K562 (cell line): ENCODE results near the gene LARP6. TPM values are rescaled to one million over a fixed set of nuclear protein-coding genes. Genes with fewer than 3 reads are reported as not detected.

Source experiments
- ATAC-seq: fragments of 200-7000 bp; cut with Tn5 transposase; 3 replicates; pipeline ENCODE4 v1.9.1; 2020; ENCODE audit warnings: moderate library complexity
- BruUV-seq: library from RNA; stranded (reverse); fragments of 400-500 nt; replicated peaks from 2 replicates; lab custom pipeline; 2021; lab: Mats Ljungman, UMichigan
- CTCF ChIA-PET: fragments of 300-600 bp; formaldehyde crosslinking; extraction: SDS; loops from one replicate; lab custom pipeline; 2021; ENCODE audit warnings: low intra/inter-chr PET ratio; lab: Yijun Ruan, JAX
- POLR2A ChIA-PET: fragments of 300-600, 350-650 bp; sonication (Branson Sonifier 250); formaldehyde crosslinking; extraction: SDS; loops from one replicate; lab custom pipeline; 2021; ENCODE audit warnings: antibody characterized with exemption, inconsistent platforms; lab: Yijun Ruan, JAX
- DNase-seq, 4 experiments: peaks; one replicate each; pipeline versions ENCODE4 v3.0.0 to v3.0.0-alpha.2; 2011 to 2018; ENCODE audit warnings: low spot score in 3 of 4, mixed read lengths in 3 of 4; ENCODE audit errors: extremely low read depth in 1 of 4
- FAIRE-seq: peaks from 2 replicates; lab custom pipeline; 2011; peaks lifted over from hg19 to GRCh38; lab: Jason Lieb, UNC
- H2AFZ ChIP-seq: 2 replicates; pipeline ENCODE4 v1.6.0; 2011; ENCODE audit warnings: low read depth, low read length, control low read depth, inconsistent platforms
- H3K27ac ChIP-seq: fragments of 200-600 bp; 3 replicates; pipeline ENCODE4 v1.8.0; 2011; ENCODE audit warnings: low read depth, mild to moderate bottlenecking, control low read depth, inconsistent platforms, low read length, moderate library complexity, mixed read lengths; ENCODE audit errors: extremely low read depth
- H3K27me3 ChIP-seq, 2 experiments: fragments of 300-600 bp in 1 of 2; 2 replicates in 1 of 2; 3 replicates in 1 of 2; pipeline versions ENCODE4 v1.6.0 to v1.8.0; 2011; ENCODE audit warnings: inconsistent platforms in 2 of 2, low read length in 2 of 2, mild to moderate bottlenecking in 1 of 2, mixed read lengths in 1 of 2, moderate library complexity in 1 of 2; ENCODE audit not compliant: control insufficient read depth in 2 of 2, insufficient read depth in 2 of 2
- H3K36me3 ChIP-seq: fragments of 300-600 bp; 3 replicates; pipeline ENCODE4 v1.8.0; 2011; ENCODE audit warnings: mild to moderate bottlenecking, low read length, inconsistent platforms; ENCODE audit not compliant: control insufficient read depth, insufficient read depth
- H3K4me1 ChIP-seq, 2 experiments: fragments of 200-600 bp in 1 of 2; replicated peaks in 1 of 2; 2 replicates in 1 of 2; 3 replicates in 1 of 2; pipeline versions ENCODE4 v1.5.1 to v1.8.0; 2011; ENCODE audit warnings: inconsistent platforms in 2 of 2, low read length in 2 of 2, mild to moderate bottlenecking in 1 of 2, mixed read lengths in 1 of 2, moderate library complexity in 1 of 2; ENCODE audit not compliant: control insufficient read depth in 2 of 2, insufficient read depth in 2 of 2
- H3K4me2 ChIP-seq: 2 replicates; pipeline ENCODE4 v1.6.1; 2011; ENCODE audit warnings: low read length, control low read depth, inconsistent platforms, mixed read lengths; ENCODE audit not compliant: insufficient read depth
- H3K4me3 ChIP-seq: fragments of 200-600 bp; sonication (generic), shearing (Covaris generic); 2 replicates; pipeline ENCODE4 v1.5.1; 2016; ENCODE audit warnings: control low read depth, inconsistent platforms
- H3K79me2 ChIP-seq: fragments of 200-600 bp; 3 replicates; pipeline ENCODE4 v1.8.0; 2011; ENCODE audit warnings: low read length, inconsistent platforms; ENCODE audit not compliant: control insufficient read depth, insufficient read depth
- H3K9ac ChIP-seq, 2 experiments: 2 replicates each; pipeline versions ENCODE4 v1.6.0 to v1.6.1; 2011; ENCODE audit warnings: low read depth in 2 of 2, low read length in 2 of 2, control low read depth in 1 of 2, inconsistent platforms in 1 of 2, mild to moderate bottlenecking in 1 of 2, mixed read lengths in 1 of 2; ENCODE audit not compliant: insufficient read depth in 1 of 2
- H3K9me1 ChIP-seq: one replicate; pipeline ENCODE4 v1.6.0; 2011; ENCODE audit warnings: inconsistent platforms, mild to moderate bottlenecking, low read length, moderate library complexity; ENCODE audit not compliant: control insufficient read depth, insufficient read depth
- H3K9me3 ChIP-seq: replicated peaks from 2 replicates; pipeline ENCODE4 v1.5.1; 2011; ENCODE audit warnings: low read depth, low read length, inconsistent platforms; ENCODE audit not compliant: control insufficient read depth, insufficient read depth
- H4K20me1 ChIP-seq: replicated peaks from 2 replicates; pipeline ENCODE4 v1.6.1; 2011; ENCODE audit warnings: low read length, inconsistent platforms, mixed read lengths; ENCODE audit not compliant: control insufficient read depth, insufficient read depth
- ERF ChIP-seq: fragments of 450-650 bp; formaldehyde crosslinking; IDR thresholded peaks from 2 replicates; pipeline ENCODE4 v1.4.0; 2020; ENCODE audit warnings: mild to moderate bottlenecking, mixed read lengths
- FOXP4 ChIP-seq: sonication (generic); formaldehyde crosslinking; IDR thresholded peaks from 2 replicates; pipeline ENCODE4 v1.8.0; 2022; ENCODE audit warnings: mild to moderate bottlenecking, missing genetic modification reagents, borderline replicate concordance
- STAG1 ChIP-seq: sonication (generic); formaldehyde crosslinking; IDR thresholded peaks from 2 replicates; pipeline ENCODE4 v1.5.0; 2020; ENCODE audit warnings: missing genetic modification reagents, borderline replicate concordance
- TCF7 ChIP-seq: sonication (generic); IDR thresholded peaks from 2 replicates; pipeline ENCODE4 v1.6.1; 2016; ENCODE audit warnings: antibody characterized with exemption, borderline replicate concordance
- WGBS: fragments of 100-300 bp; shearing (Covaris generic); methylation state at CpG from one replicate; pipeline ENCODE4 v1.1.6; 2016; ENCODE audit warnings: low coverage, mixed read lengths; ENCODE audit not compliant: insufficient coverage; ENCODE audit errors: missing lambda C conversion rate; 5-methylcytosine and 5-hydroxymethylcytosine counted together
- in situ Hi-C: fragments of 300-500 bp; cut with MboI; formaldehyde crosslinking; loops from 4 replicates; pipeline ENCODE4 v1.15.0; 2018; ENCODE audit warnings: inconsistent platforms, mixed read lengths
- intact Hi-C: fragments of 100-400 bp; cut with micrococcal nuclease; formaldehyde crosslinking; loops from 2 replicates; pipeline ENCODE4 v1.14.2; 2022
- polyA plus RNA-seq, 8 experiments: library from polyadenylated mRNA; depleted of rRNA in 4 of 8; stranded (reverse) in 5 of 8; unstranded in 3 of 8; fragments of >200 nt; fragmentation: Nextera tagmentation in 2 of 8; fragmentation: Illumina TruSeq in 1 of 8; extraction: Ambion mirVana in 2 of 8; extraction: Trizol in 1 of 8; gene quantifications; 2 replicates each; pipeline versions ENCODE4 v1.2.1 to v1.2.3, GENCODE V29; 2011 to 2014; ENCODE audit warnings: inconsistent platforms in 1 of 8, missing spikeins in 1 of 8
- total RNA-seq, 7 experiments: library from RNA; depleted of rRNA in 6 of 7; stranded (reverse); fragments of >200 nt in 6 of 7; fragmentation: Illumina TruSeq in 2 of 7; extraction: Trizol in 2 of 7; gene quantifications; 2 replicates each; pipeline versions ENCODE4 v1.2.1 to v1.2.3, GENCODE V29; 2011 to 2021; ENCODE audit warnings: low replicate concordance in 1 of 7

Gene LARP6
- total and polyA plus RNA-seq, 9 of the 15 experiments (the other 6 are each of a cell fraction or from before 2014, with no cell fraction given): not detected

DNA sequence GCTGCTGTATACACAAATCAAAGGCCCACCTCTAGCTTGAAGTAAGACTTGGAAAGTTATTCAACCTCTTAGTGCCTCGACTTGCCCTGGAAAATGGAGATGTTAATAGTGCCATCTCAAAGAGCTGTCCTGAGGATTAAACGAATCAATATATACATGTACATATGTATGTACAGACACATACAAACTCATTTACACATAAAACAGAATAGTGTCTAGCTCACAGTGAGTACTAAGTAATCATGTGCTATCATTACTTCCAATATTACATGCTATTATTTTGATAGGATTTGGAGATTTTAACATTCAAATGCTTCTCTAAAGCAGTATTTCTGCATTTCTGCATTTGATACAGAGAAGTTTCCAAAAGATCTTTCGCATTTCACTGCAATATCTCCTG lies 20.5 kb downstream of the LARP6 start:
- Histone ChIP-seq H3K27me3 (peaks cover 0 to 17% of the 10 kb centered on the region in 2 experiments; a peak in 2 of 5 replicates), H3K9me3 (no peaks in the 10 kb centered on the region), H3K36me3 (no peaks in the 10 kb centered on the region), H3K4me3 (no peak overlapping the region), H3K27ac (no peak overlapping the region), H3K9ac (no peak overlapping the region), H3K4me1 (no peaks in the 10 kb centered on the region), H4K20me1 (no peaks in the 10 kb centered on the region; the same call in 1 of the 2 replicates), H3K79me2 (no peaks in the 10 kb centered on the region), H2AFZ (no peak overlapping the region), H3K4me2 (no peak overlapping the region), H3K9me1 (no peaks in the 10 kb centered on the region)
- 2% methylated on average over 3 of the region's 3 CpGs for WGBS
- FAIRE-seq (no peak), DNase-seq (no peak), ATAC-seq (no peak)
- intact Hi-C loops: no loop called here
- CTCF ChIA-PET: no interaction called here
- POLR2A ChIA-PET: no interaction called here
- no TSS peak for BruUV-seq
- TF ChIP-seq ERF (CRISPR knock-in tag) (no peak), STAG1 (CRISPR knock-in tag) (no peak), FOXP4 (CRISPR knock-in tag) (no peak), TCF7 (no peak)
- in situ Hi-C loops: no loop called here
